ENCODE data around the gene KLF5.

GRCh38 chr13:73079359-73079758 is 20.6 kb downstream of the KLF5 start:
- TF ChIP-seq CTCF (conservative IDR thresholded peaks at IDR 0.05) (no peak), ZFX (IDR thresholded peaks at IDR 0.05) (no peak)
